COLO668 (cell line): ENCODE data around the gene FAM174B.

ENCODE experiments used
- DNase-seq: peaks from one replicate; lab custom pipeline; 2025; ENCODE audit not compliant: unreplicated experiment; lab: John Stamatoyannopoulos, UW

FAM174B gene

GRCh38 chr15:92574566-92574965 is 81.0 kb downstream of the FAM174B start:
- DNase-seq, result no peak

- no peak for DNase-seq
Measured at GRCh38 chr15:92574161-92574560, 81.4 kb downstream of the FAM174B start.

- DNase-seq, result no peak
Measured at GRCh38 chr15:92571824-92572223, 83.8 kb downstream of the FAM174B start.

GRCh38 chr15:92570391-92570790 is 85.2 kb downstream of the FAM174B start:
- no peak for DNase-seq

GRCh38 chr15:92569778-92570177 is 85.8 kb downstream of the FAM174B start:
- no peak for DNase-seq
